GM23338 (cell line): ENCODE data around the gene TOM1. TPM values are rescaled to one million over a fixed set of nuclear protein-coding genes. Genes with fewer than 3 reads are reported as not detected.

Experiments used
- ATAC-seq: fragments of 200-7000 bp; cut with Tn5 transposase; 3 replicates; pipeline ENCODE4 v1.9.1; 2020
- DNase-seq: peaks from one replicate; pipeline ENCODE4 v3.0.0-alpha.2; 2015; ENCODE audit warnings: low spot score
- H2AFZ ChIP-seq: fragments of 200-600 bp; sonication (generic); 2 replicates; pipeline ENCODE4 v1.8.0; 2016; ENCODE audit warnings: antibody characterized with exemption, mild to moderate bottlenecking, moderate library complexity
- H3F3A ChIP-seq: fragments of 200-600 bp; sonication (generic); replicated peaks from 2 replicates; pipeline ENCODE4 v1.8.0; 2017; ENCODE audit warnings: antibody characterized with exemption, mixed run types, low read depth
- H3K27ac ChIP-seq: fragments of 200-600 bp; sonication (generic); 2 replicates; pipeline ENCODE4 v1.6.1; 2016; ENCODE audit warnings: low read depth
- H3K27me3 ChIP-seq: fragments of 200-600 bp; sonication (generic); 2 replicates; pipeline ENCODE4 v1.8.0; 2016; ENCODE audit warnings: mild to moderate bottlenecking, mixed run types, moderate library complexity; ENCODE audit not compliant: insufficient read depth
- H3K36me3 ChIP-seq: fragments of 200-600 bp; sonication (generic); 2 replicates; pipeline ENCODE4 v1.8.0; 2016; ENCODE audit warnings: mild to moderate bottlenecking; ENCODE audit not compliant: insufficient read depth
- H3K4me1 ChIP-seq: fragments of 200-600 bp; sonication (generic); 2 replicates; pipeline ENCODE4 v1.8.0; 2016; ENCODE audit warnings: mild to moderate bottlenecking, moderate library complexity; ENCODE audit not compliant: insufficient read depth
- H3K4me2 ChIP-seq: fragments of 200-600 bp; sonication (generic); 2 replicates; pipeline ENCODE4 v1.7.1; 2017; ENCODE audit warnings: mixed run types
- H3K4me3 ChIP-seq: fragments of 200-600 bp; sonication (generic); 2 replicates; pipeline ENCODE4 v1.6.1; 2016; ENCODE audit warnings: mixed run types
- H3K79me2 ChIP-seq: fragments of 200-600 bp; sonication (generic); replicated peaks from 2 replicates; pipeline ENCODE4 v1.8.0; 2017; ENCODE audit warnings: mild to moderate bottlenecking; ENCODE audit not compliant: insufficient read depth
- H3K9me2 ChIP-seq: fragments of 200-600 bp; sonication (generic); 2 replicates; pipeline ENCODE4 v1.8.0; 2017; ENCODE audit not compliant: insufficient read depth
- H4K20me1 ChIP-seq: fragments of 200-600 bp; sonication (generic); replicated peaks from 2 replicates; pipeline ENCODE4 v1.8.0; 2017; ENCODE audit warnings: mild to moderate bottlenecking; ENCODE audit not compliant: insufficient read depth
- H3K27ac Mint-ChIP-seq: 2 replicates; pipeline ENCODE4 v1.8.0; 2020; ENCODE audit warnings: inconsistent platforms, mild to moderate bottlenecking, moderate library complexity, mixed read lengths
- H3K27me3 Mint-ChIP-seq: 3 replicates; pipeline ENCODE4 v1.8.0; 2022; ENCODE audit warnings: low read depth, mild to moderate bottlenecking, moderate library complexity, mixed read lengths, inconsistent platforms; ENCODE audit not compliant: insufficient read depth, poor library complexity
- H3K36me3 Mint-ChIP-seq: 3 replicates; pipeline ENCODE4 v1.8.0; 2021; ENCODE audit warnings: low read depth, mild to moderate bottlenecking, inconsistent platforms, moderate library complexity, mixed read lengths
- H3K4me1 Mint-ChIP-seq: 3 replicates; pipeline ENCODE4 v1.8.0; 2020; ENCODE audit warnings: mild to moderate bottlenecking, inconsistent platforms, mixed read lengths
- H3K4me3 Mint-ChIP-seq: 3 replicates; pipeline ENCODE4 v1.8.0; 2021; ENCODE audit warnings: moderate library complexity, mild to moderate bottlenecking, inconsistent platforms, mixed read lengths
- H3K9me3 Mint-ChIP-seq: 3 replicates; pipeline ENCODE4 v1.8.0; 2020; ENCODE audit warnings: moderate library complexity, mild to moderate bottlenecking, inconsistent platforms, mixed read lengths
- CTCF ChIP-seq, 2 experiments: fragments of 200-600 bp in 1 of 2; sonication (generic) in 1 of 2; conservative IDR thresholded peaks; 2 replicates each; pipeline versions ENCODE4 v1.5.1 to v1.6.1; 2016 to 2017; ENCODE audit warnings: antibody characterized with exemption in 2 of 2, low read depth in 2 of 2, mild to moderate bottlenecking in 2 of 2, moderate library complexity in 1 of 2
- ZNF114 ChIP-seq: fragments of 250-450 bp; sonication (Bioruptor Pico); IDR thresholded peaks from 2 replicates; pipeline ENCODE4 v1.5.0; 2020; ENCODE audit warnings: mild to moderate bottlenecking, moderate library complexity
- ZNF462 ChIP-seq: fragments of 250-450 bp; sonication (Bioruptor Pico); IDR thresholded peaks from 2 replicates; pipeline ENCODE4 v1.5.0; 2020; ENCODE audit warnings: mild to moderate bottlenecking, moderate library complexity
- polyA plus RNA-seq: library from polyadenylated mRNA; unstranded; fragments of >200 nt; fragmentation: Nextera tagmentation; extraction: Ambion mirVana; gene quantifications from 2 replicates; pipeline ENCODE4 v1.2.1, GENCODE V29; 2016
- total RNA-seq: library from RNA; depleted of rRNA; stranded (reverse); fragments of >200 nt; shearing (Covaris generic); gene quantifications from 2 replicates; pipeline ENCODE4 v1.2.3, GENCODE V29; 2014

Gene TOM1
- total and polyA plus RNA-seq, 2 experiments from 2014 or later: 10.9 to 17.8 TPM

- H2AFZ ChIP-seq: no peak overlapping the region
- no peak overlapping the region for H3K4me3 ChIP-seq
- no peak for ATAC-seq
- Mint-ChIP-seq H3K9me3 (no peaks in the 10 kb centered on the region), H3K4me1 (peaks cover 22% of the 10 kb centered on the region), H3K27me3 (peaks cover 9% of the 10 kb centered on the region), H3K27ac (no peak overlapping the region), H3K36me3 (no peaks in the 10 kb centered on the region; the same call in 2 of the 3 replicates), H3K4me3 (no peak overlapping the region)
- no peak overlapping the region for H3K4me2 ChIP-seq
- no peaks in the 10 kb centered on the region for H3K79me2 ChIP-seq
- peaks cover 7% of the 10 kb centered on the region for H3K4me1 ChIP-seq
- H3K27ac ChIP-seq: no peak overlapping the region
- H3K9me2 ChIP-seq: no peaks in the 10 kb centered on the region
- DNase-seq: no peak
- peaks cover 4% of the 10 kb centered on the region; the same call in 1 of the 2 replicates for H3F3A ChIP-seq
- H4K20me1 ChIP-seq: no peaks in the 10 kb centered on the region
- peaks cover 11% of the 10 kb centered on the region for H3K27me3 ChIP-seq
- TF ChIP-seq ZNF462: no peak
- no peaks in the 10 kb centered on the region for H3K36me3 ChIP-seq
Observed at GRCh38 chr22:35348026-35348590, 48.4 kb downstream of the TOM1 start.

DNA sequence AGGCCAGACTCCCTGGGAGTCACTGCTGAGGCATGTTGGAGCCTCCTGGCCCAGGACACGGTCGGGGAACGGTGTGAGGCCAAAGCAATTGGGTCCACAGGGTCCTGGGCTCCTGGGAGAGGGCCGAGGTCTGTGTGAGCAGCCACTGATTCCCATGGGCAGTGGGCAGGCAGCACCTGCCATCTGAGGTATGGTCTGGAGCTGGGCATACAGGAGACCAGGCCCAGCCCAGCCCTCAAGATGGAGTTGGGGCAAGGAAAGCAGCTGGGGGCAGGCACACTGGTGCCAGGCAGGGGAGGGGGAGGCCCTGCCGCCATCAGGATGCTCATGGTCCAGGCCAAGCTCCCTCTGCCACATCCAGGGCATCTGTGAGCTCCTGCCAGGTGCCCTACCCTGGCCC, 49.0 kb downstream of the TOM1 start:
- no peaks in the 10 kb centered on the region for H3K9me3 Mint-ChIP-seq
- Histone ChIP-seq H3K27ac (no peak overlapping the region), H3K36me3 (no peaks in the 10 kb centered on the region), H3K4me2 (no peak overlapping the region), H3K27me3 (peaks cover 11% of the 10 kb centered on the region), H3K79me2 (no peaks in the 10 kb centered on the region), H4K20me1 (no peaks in the 10 kb centered on the region), H3K9me2 (no peaks in the 10 kb centered on the region), H3F3A (peaks cover 4% of the 10 kb centered on the region; the same call in 1 of the 2 replicates), H3K4me3 (no peak overlapping the region), H3K4me1 (peaks cover 7% of the 10 kb centered on the region), H2AFZ (no peak overlapping the region)
- peaks cover 9% of the 10 kb centered on the region for H3K27me3 Mint-ChIP-seq
- H3K4me1 Mint-ChIP-seq: peaks cover 22% of the 10 kb centered on the region
- no peaks in the 10 kb centered on the region; the same call in 2 of the 3 replicates for H3K36me3 Mint-ChIP-seq
- DNase-seq (no peak), ATAC-seq (no peak)
- no peak overlapping the region for H3K4me3 Mint-ChIP-seq
- H3K27ac Mint-ChIP-seq: no peak overlapping the region
- TF ChIP-seq CTCF (conservative IDR thresholded peaks at IDR 0.05; ENCODE audit: low read depth in 2 of 2): no peak
- TF ChIP-seq ZNF462: no peak
- no peak for TF ChIP-seq ZNF114 (CRISPR knock-in tag)
